NCI-H2107 treated with DMSO at 0.1 percent for 48 hours (cell line): ENCODE data around the gene COQ4.
"Not testable (repeated sequence)": the region's sequence is repeated elsewhere in the genome, so short reads cannot be mapped to it uniquely, and the experiment has no call there.

Experiments
- DNase-seq: peaks from one replicate; lab custom pipeline; 2025; ENCODE audit not compliant: unreplicated experiment; lab: John Stamatoyannopoulos, UW

The COQ4 gene

DNA sequence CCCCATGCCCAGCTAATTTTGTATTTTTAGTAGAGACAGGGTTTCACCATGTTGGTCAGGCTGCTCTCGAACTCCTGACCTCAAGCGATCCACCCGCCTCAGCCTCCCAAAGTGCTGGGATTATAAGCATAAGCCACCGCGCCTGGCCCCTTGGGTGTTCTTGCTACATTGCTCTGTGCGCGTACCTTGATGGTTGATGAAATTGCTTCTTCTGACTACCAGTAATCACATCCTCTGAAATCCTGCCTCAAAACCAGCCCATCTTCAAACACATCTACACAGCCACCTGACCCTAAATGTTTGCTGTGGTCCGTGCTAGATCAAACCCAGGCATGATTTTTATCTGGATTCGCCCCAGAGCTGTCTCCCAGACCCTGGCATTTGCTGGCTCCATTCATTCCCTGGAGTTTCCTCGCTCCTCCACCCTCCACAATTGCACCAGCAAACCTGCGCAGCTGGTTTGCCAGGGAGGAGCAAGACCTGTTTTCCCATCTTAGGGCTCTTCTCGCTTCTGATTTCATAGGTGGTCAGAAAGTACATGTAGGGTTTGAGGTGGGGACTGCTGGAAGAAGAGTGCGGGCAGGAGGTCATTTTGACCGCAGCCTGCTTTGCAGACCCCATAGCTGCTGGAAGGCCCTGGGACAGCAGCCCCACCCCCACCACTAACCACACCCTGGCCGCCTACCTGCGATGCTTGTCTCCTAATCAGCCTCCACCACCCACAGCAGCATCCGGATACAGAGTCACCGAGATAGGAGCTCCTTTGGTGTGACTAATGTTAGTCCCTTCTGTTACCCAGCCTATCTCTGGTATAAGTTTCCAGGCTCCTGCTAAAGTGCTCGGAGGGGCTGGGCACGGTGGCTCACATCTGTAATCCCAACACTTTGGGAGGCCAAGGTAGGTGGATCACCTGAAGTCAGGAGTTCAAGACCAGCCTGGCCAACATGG lies 23.8 kb upstream of the COQ4 start:
- DNase-seq, result no peak

- no peak for DNase-seq
Measured at GRCh38 chr9:128304136-128304970, 18.3 kb upstream of the COQ4 start.

GRCh38 chr9:128304971-128305288 lies 17.7 kb upstream of the COQ4 start:
- DNase-seq, result no peak

DNA sequence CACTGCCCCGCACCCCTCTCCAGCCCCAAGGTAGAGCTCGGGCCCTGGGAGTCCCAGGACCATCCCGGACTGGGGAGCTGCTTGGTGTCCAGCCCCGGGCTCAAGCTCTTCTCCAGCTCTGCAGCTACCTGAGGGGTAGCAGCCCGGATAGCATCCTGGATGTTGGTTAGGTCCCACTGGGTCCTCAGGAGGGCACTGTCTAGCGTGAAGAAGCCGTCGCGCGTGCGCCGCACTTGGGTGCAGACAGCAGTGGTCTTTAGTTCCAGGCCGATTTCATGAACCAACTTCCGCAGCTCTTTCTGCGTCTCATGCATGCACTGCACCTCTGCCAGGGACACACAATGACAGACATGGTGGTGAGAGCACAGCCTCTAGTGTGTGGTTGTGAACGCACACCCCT lies 13.1 kb upstream of the COQ4 start:
- DNase-seq, result no peak

- DNase-seq, result no peak
Measured at GRCh38 chr9:128310461-128310860, 12.2 kb upstream of the COQ4 start.

- DNase-seq, result no peak
Measured at GRCh38 chr9:128314697-128315096, 7.9 kb upstream of the COQ4 start.

DNA sequence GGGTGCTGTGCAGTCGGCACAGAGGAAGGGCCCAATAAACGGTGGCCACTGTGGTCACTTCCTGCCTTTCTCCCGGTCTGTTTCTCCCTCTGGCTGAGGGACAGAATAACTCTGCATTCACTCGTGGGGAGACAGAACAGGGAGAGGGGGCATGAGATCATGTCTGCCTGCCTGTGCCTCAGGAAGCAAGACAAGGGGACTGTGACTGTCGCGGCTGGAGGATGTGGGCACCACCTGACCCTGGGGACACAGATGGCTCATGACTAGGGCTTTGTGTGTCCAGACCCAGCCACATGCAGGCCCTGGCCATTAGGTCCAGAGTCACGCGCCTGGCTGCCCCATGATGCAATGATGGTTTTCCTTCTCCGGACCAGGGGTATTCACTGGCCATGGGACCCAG lies 6.2 kb upstream of the COQ4 start:
- no peak for DNase-seq

DNA sequence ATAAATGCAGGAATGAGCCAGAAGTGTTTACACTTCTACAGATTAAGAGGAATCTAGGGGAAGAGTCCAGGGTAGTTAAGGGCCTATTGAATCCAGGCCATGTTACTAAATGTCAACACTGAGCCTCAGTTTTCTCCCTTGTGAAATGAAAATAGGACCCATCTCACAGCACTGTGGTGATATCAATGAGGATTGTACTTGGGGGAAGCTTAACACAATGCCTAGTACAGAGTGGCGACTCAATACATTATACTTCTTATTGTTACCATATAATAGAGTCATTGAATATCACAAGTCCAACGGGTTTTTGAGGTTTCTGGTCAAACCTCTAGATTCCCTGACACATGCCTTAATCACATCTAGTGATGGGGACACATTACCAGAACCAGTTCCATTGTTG lies 5.0 kb upstream of the COQ4 start:
- DNase-seq, result no peak

GRCh38 chr9:128321343-128321742 lies 1.3 kb upstream of the COQ4 start:
- no peak for DNase-seq

GRCh38 chr9:128321879-128322403 lies 698 bp upstream of the COQ4 start:
- no peak for DNase-seq

DNA sequence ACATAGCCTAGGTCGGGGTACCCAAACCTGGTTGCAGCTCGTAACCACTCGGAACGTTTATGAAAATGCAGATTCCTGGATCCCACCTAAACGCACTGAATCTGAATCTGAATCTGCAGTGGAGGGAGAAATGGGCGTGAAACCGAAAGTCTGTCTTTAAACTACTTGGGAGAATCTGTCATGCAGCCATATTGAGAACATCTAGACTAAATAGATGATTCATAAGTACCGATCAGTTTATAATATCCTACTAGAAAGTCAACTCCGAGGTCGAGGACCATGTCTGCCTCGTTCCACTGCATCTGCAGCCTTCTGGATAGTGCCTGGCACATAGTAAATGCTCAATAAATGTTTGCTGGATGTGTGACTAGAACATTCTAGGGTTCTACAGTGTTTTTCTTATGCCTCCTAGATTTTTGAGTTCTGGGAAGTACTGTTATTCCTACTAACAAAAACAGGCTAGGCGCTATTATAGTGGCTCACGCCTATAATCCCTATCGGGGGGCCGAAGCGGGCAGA lies 632 bp downstream of the COQ4 start:
- no peak for DNase-seq

DNA sequence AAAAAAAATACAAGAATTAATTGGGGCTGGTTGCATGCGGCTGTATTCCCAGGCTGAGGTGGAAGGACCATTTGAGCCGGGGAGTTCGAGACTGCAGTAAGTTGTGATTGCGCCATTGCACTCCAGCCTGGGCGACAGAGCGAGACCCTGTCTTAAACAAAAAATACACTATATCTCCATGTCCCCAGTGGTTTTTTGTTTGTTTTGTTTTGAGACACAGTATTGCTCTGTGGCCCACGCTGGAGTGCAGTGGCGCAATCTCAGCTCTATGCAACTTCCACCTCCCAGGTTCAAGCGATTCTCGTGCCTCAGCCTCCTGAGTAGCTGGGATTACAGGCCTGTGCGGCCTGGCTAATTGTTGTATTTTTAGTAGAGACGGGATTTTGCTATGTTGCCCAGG lies 1.2 kb downstream of the COQ4 start:
- no peak for DNase-seq

DNA sequence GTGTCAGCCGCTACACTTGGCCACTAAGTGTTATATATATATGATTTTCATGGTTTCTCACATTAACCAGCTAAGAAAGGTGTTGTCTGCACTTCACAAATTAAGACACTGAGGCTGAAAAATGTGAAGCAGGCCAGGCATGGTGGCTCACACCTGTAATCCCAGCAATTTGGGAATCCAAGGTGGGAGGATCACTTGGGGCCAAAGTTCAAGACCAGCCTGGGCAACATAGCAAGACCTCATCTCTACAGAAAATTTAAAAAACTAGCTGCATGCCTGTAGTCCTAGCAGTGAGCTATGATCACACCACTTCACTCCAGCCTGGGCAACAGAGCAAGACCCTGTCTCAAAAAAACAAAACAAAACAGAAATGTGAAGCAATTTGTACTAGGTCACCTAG lies 1.8 kb downstream of the COQ4 start:
- no peak for DNase-seq

DNA sequence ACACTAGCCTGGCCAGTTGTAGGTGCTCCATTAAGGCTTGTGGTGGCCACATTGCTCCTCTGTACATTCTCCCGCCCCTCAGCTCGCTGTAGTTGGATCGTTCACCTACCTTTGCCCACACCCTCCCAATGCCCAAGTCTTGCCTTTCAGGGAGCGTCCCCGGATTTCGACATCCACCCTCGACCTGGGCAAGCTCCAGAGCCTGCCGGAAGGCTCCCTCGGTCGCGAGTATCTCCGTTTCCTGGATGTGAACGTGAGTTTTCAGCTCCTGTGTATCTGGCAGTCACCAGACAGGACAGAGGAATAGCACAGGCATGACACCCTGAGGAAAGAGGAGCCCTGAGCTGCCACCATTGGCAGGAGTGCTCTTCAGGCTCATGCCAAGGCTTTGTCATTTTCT lies 3.0 kb downstream of the COQ4 start:
- no peak for DNase-seq

DNA sequence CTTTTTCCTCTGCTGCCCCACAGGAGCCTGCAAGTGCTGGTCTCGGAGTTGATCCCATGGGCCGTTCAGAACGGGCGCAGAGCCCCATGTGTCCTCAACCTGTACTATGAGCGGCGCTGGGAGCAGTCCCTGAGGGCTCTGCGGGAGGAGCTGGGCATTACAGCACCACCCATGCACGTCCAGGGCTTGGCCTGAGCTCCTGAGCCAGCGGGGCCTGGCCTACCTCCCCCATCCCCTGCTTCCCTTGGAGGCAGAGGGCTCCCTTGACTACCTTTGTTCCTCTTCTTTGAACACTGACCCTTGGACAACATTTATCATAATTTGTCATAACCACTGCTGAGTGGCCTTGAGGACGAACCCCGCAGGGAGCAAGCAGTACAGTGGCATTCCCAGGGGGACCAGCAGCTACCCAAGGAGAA lies 10.8 kb downstream of the COQ4 start:
- no peak for DNase-seq

- DNase-seq, result no peak
Measured at GRCh38 chr9:128335161-128335560, 12.5 kb downstream of the COQ4 start.

- DNase-seq, result no peak
Measured at GRCh38 chr9:128335914-128336313, 13.3 kb downstream of the COQ4 start.

GRCh38 chr9:128337936-128338335 lies 15.3 kb downstream of the COQ4 start:
- no peak for DNase-seq

DNA sequence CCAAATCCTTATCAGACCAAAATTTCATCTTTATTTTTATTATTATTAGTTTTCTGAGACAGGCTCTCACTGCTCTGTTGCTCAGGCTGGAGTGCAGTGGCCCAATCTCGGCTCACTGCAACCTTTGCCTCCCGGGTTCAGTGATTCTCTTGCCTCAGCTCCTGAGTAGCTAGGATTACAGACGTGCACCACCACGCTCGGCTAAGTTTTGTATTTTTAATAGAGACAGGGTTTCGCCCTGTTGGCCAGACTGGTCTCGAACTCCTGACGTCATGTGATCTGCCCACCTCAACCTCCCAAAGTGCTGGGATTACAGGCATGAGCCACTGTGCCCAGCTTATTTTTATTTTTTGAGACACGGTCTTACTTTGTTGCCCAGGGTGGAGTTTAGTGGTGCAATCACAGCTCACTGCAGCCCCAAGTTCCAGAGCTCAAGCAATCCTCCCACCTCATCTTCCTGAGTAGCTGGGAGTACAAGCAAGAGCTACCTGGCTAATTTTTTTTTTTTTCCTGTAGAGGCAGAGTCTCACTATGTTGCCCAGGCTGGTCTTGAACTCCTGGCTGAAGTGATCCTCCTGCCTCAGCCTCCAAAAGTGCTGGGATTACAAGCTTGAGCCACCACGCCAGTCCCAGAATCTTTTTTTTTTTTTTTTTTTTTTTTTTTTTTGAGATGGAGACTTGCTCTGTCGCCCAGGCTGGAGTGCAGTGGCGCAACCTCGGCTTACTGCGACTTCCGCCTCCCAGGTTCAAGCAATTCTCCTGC lies 16.4 kb downstream of the COQ4 start:
- not testable (repeated sequence) for DNase-seq

DNA sequence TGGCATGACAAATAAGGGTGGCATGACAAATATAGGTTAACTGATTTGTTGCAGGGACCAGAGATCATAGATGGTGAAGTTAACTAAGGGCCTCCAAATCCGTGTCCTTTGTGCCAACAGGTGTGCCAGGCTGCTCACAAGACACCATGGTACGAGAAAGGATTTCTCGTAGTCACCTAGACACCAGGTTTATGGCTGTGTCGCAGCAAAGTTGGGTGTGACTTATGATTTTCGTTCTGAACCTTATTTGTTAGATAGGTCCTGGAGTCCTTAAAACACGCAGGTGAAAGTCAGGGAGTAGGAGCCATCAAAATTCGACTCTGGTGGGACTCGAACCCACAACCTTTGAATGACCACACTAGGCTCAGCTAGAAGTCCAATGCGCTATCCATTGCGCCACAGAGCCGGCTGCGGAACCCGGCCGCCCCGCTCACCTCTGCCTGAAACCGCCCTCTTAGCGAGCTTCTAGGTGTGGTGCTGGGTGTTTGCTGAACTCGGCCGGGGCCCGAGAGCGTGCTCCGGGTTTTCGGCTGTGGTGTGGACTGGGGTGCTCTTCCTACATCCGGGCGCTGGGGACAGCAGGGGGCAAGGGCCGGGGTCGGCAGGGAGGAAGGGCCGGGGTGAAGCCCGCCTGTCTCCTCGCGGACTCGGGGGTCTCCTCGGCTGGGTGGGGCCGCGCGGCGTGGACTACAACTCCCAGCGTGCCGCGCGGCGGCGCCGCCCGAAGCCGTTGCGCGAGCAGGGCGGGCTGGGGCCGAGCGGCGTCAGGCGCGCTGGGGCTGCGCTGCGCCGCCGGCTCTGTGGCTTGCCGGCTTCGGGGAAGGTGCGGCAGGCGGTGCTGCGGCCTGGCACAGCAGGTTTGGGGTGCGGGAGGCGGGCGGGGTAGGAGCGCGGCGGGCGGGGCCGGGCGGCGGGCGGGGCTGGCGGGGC lies 17.4 kb downstream of the COQ4 start, which contains the start of gene SLC27A4:
TSS of gene SLC27A4 (plus strand) at position 767 of the 930 bp plus-strand sequence. CDS start 2,606 bp downstream, outside the sequence.
- no peak for DNase-seq
